H7 (cell line): ENCODE data around the gene FMN1. TPM values are rescaled to one million over a fixed set of nuclear protein-coding genes. Genes with fewer than 3 reads are reported as not detected.

Source experiments
- DNase-seq: peaks from one replicate; pipeline ENCODE4 v3.0.0; 2012
- H3K27me3 ChIP-seq: 2 replicates; pipeline ENCODE4 v1.6.0; 2011; ENCODE audit warnings: mild to moderate bottlenecking, low read length; ENCODE audit not compliant: control insufficient read depth, insufficient read depth
- H3K36me3 ChIP-seq: replicated peaks from 2 replicates; pipeline ENCODE4 v1.5.1; 2011; ENCODE audit warnings: low read length; ENCODE audit not compliant: control insufficient read depth, insufficient read depth
- H3K4me3 ChIP-seq: 2 replicates; pipeline ENCODE4 v1.5.1; 2011; ENCODE audit warnings: low read depth, mild to moderate bottlenecking, control low read depth, low read length, moderate library complexity; ENCODE audit not compliant: insufficient read depth
- total RNA-seq: library from RNA; depleted of rRNA; stranded (reverse); fragments of >200 nt; shearing (Covaris generic); gene quantifications from 2 replicates; pipeline ENCODE4 v1.2.3, GENCODE V29; 2014

The FMN1 gene
- total RNA-seq, 1 experiment from 2014 or later, result 1.7 TPM

DNA sequence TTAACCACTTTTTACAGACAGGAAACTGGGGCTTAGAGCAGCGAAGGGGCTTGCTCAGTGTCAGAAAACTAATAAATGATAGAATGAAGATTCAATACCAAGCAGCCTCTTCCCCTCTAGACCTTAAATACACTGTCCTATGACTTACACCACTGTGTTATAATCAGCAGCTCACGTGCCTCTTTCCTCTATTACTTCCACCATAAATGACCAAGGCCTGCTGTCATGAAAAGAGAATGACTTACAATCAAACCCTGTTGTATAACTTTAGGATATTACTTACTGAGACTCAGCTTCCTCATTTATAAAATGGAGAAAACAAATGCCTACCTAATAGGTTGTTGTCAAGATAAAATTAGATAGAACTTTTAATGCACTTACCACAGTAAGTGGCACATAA is 11.6 kb downstream of the FMN1 start:
- Histone ChIP-seq H3K4me3 (no peak overlapping the region), H3K36me3 (no peaks in the 10 kb centered on the region), H3K27me3 (no peaks in the 10 kb centered on the region)
- DNase-seq, result no peak

DNA sequence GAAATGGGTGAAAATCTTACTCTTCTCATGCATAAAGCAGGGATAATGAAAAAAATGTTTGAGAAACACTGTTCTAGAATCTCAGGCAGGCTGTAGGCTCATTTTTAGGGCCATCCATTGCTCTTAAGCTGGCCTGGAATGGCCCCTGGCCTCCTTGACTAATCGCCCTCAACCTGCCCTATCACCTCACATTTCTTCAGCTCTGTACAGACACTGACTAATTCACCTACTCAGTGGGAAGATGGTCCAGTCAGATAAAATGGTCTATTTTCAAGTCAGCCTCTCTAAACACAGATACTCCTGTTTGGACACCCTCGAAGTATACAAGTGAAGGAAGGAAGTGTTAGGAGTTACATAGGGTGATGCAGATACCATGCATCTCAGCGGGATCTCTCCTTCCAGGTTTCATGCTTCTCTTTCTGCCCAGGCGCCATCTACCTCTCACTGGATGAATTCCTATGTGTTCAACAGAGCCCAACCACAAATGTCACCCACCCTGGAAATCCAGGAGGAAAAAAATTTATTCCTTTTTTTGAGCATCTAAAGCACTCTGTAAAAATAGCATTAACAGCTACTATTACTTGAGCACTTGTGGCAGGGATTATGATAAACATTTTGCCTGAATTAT is 12.1 kb downstream of the FMN1 start:
- no peaks in the 10 kb centered on the region for H3K36me3 ChIP-seq
- DNase-seq, result peak; percentile 25
- H3K4me3 ChIP-seq, result no peak overlapping the region
- H3K27me3 ChIP-seq, result no peaks in the 10 kb centered on the region

GRCh38 chr15:33179874-33180273 is 14.6 kb downstream of the FMN1 start:
- peak; percentile 27 for DNase-seq
- no peak overlapping the region for H3K4me3 ChIP-seq
- H3K27me3 ChIP-seq, result no peaks in the 10 kb centered on the region
- no peaks in the 10 kb centered on the region for H3K36me3 ChIP-seq

DNA sequence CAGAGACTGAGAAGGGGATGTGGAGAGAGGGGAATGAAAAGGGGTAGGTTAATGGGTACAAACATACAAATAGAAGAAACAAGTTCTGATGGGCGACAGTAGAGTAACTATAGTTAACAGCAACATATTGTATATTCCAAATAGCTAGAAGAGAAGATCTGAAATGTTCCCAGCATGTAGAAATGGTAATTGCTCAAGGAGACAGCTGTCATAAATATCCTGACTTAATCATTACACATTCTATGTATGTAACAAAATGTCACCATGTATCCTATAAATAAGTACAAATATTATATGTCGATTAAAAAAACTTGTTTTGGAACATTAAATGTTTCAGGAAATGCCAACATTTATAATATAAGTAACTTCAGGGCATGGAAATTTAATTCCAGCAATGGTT is 23.3 kb downstream of the FMN1 start:
- H3K4me3 ChIP-seq, result no peak overlapping the region
- H3K36me3 ChIP-seq, result no peaks in the 10 kb centered on the region
- H3K27me3 ChIP-seq, result no peaks in the 10 kb centered on the region
- DNase-seq, result no peak

- no peak for DNase-seq
These were observed 24.9 kb downstream of the FMN1 start for GRCh38 chr15:33169625-33170024.

DNA sequence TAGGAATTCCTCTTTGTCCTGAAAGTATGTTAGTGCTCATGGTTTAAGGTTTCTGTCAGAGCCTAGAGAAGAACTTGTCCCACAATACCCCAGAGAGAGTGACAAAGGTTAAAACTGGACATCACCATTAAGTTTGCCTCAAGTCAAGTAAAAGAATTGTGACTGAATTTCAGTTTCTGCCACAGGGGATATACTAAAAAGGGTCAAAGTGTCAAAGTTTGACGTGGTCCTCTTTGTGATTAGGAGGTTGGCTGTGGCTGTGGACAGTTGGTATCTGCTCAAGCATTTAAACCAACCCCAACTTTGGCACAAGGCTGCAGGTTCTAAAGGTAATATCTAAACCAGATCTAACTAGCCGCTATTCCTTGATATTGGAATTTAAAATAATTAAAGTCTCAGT is 26.1 kb downstream of the FMN1 start:
- DNase-seq, result no peak

More at GRCh38 chr15:33169625-33170024, 24.9 kb downstream of the FMN1 start:
- Histone ChIP-seq H3K4me3 (no peak overlapping the region), H3K27me3 (no peaks in the 10 kb centered on the region), H3K36me3 (no peaks in the 10 kb centered on the region)

GRCh38 chr15:33163816-33164215 is 30.7 kb downstream of the FMN1 start:
- no peak for DNase-seq
- Histone ChIP-seq H3K36me3 (no peaks in the 10 kb centered on the region), H3K27me3 (no peaks in the 10 kb centered on the region), H3K4me3 (no peak overlapping the region)

More for the DNA sequence above, 26.1 kb downstream of the FMN1 start:
- Histone ChIP-seq H3K36me3 (no peaks in the 10 kb centered on the region), H3K4me3 (no peak overlapping the region), H3K27me3 (no peaks in the 10 kb centered on the region)

- no peaks in the 10 kb centered on the region for H3K36me3 ChIP-seq
- H3K27me3 ChIP-seq, result no peaks in the 10 kb centered on the region
- no peak overlapping the region for H3K4me3 ChIP-seq
- DNase-seq, result no peak
These were observed 33.3 kb downstream of the FMN1 start for GRCh38 chr15:33161209-33161608.

DNA sequence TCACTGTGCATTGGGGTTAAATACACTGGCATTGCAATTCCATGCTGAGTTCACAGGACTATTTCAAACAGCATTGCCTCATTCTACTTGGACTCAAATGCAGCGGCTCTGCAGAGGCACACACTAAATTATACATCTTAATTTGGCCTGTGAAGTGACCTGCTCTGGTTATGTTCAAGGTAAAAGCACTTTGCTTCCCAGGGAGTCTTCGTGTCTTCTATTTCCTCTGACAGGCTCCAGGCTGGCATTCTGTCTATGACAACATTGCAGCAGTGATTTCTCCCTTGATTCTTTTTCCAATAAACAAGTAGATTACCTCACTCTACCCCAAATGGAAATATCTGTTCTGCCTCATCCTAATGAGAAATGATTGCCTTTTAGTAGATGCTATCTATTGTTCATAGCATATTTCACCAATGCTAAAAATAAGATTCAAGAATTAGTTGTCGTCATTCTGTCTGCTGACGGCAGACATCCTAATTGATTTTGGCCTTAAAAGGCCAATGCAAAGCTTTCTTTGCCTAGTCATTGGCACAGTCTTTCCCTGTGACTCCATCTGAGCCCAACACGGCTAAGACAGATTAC is 33.8 kb downstream of the FMN1 start:
- no peaks in the 10 kb centered on the region for H3K36me3 ChIP-seq
- no peak for DNase-seq
- H3K27me3 ChIP-seq, result no peaks in the 10 kb centered on the region
- H3K4me3 ChIP-seq, result no peak overlapping the region

DNA sequence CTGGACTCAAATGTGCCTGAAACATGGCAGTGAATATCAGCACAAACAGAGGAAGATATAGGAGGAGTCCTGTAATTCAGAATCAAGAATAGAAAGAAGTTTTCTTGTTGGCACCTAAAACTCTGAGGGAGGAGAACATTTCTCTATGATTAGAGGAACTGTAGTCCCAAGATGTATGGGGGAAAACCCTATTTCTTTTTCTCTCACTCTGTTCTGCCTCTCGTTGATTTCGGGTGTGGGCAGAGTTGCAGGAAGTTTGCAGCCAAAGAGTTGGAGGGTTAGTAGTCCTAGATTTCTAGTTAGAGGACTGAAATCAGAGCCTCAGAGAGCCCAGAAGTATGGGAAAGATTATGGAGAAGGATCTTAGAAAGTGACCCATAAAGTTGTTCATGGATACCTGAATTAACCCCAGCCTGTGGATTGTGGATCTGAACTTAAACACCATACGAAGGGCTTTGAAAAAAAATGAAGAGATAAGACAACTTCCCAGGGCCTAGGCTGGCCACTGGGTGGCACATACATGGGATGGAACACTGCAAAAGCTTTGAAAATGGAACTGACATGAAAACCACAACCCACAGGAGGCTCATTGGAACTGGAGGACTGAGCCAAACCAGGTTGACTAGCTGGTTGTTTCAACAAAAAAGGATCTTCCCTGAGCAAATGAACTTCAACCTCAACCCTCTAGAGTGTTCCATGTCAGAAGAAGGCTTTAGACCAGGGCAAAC is 34.6 kb downstream of the FMN1 start:
- Histone ChIP-seq H3K36me3 (no peaks in the 10 kb centered on the region), H3K27me3 (no peaks in the 10 kb centered on the region)
- DNase-seq, result no peak

DNA sequence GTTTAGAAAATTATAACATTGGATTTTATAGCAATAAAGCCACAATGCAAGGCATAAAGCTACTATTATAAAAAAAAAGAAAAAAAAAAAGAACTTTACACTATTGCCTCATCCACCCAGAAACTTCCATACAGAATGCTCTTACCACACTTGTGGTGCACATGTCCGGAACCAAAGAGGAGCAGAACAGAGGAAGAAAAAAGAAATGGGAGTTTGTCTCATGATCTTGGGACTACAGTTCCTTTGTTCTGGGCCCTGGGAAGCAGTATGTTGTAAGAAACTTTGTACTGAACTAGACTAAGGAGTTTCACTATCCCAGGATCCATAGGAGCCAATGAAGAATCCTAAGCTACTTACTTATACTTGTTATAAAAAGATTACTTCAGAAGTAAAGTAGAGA is 36.1 kb downstream of the FMN1 start:
- Histone ChIP-seq H3K36me3 (no peaks in the 10 kb centered on the region), H3K27me3 (no peaks in the 10 kb centered on the region), H3K4me3 (no peak overlapping the region)
- no peak for DNase-seq

More for the DNA sequence above, 34.6 kb downstream of the FMN1 start:
- H3K4me3 ChIP-seq, result no peak overlapping the region

DNA sequence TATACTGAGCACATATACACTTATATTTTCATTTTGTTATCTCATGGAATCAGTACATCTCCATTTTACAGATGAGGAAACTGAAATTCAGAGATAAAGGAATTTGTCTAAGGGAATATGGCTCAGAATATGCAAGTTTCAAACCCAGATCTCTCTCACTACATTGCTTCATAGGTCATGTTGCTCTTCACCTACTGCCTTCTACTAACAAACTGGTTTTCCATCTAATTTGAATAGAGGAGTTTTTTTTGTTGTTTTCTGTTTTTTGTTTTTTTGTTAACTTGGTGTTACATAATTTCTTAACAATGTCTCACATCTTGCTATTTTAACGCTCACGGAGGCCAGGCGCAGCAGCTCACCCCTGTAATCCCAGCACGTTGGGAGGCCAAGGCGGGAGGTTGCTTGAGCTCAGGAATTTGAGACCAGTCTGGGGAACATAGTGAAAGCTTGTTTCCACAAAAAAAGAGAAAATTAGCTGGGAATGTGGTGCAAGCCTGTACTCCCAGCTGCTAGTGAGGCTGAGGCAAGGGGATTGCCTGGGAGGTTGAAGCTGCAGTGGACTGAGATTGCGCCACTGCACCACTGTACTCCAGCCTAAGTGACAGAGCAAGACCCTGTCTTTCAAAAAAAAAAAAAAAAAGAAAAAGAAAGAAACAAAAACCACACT is 37.0 kb downstream of the FMN1 start:
- Histone ChIP-seq H3K4me3 (no peak overlapping the region), H3K36me3 (no peaks in the 10 kb centered on the region), H3K27me3 (no peaks in the 10 kb centered on the region)
- no peak for DNase-seq

- Histone ChIP-seq H3K4me3 (no peak overlapping the region), H3K27me3 (no peaks in the 10 kb centered on the region), H3K36me3 (no peaks in the 10 kb centered on the region)
- no peak for DNase-seq
These were observed 38.7 kb downstream of the FMN1 start for GRCh38 chr15:33155691-33156420.

GRCh38 chr15:33154351-33155166 is 40.0 kb downstream of the FMN1 start:
- Histone ChIP-seq H3K4me3 (no peak overlapping the region), H3K36me3 (no peaks in the 10 kb centered on the region), H3K27me3 (no peaks in the 10 kb centered on the region)
- DNase-seq, result no peak
